ENCODE results near the gene RAB11FIP4.

Gene RAB11FIP4

GRCh38 chr17:31568539-31568938 lies 177.1 kb downstream of the RAB11FIP4 start:
- H3K9me3 ChIP-seq (ENCODE audit: control insufficient read depth, insufficient read depth, low read length) = no peaks in the 10 kb centered on the region
- no peak overlapping the region for H3K4me3 ChIP-seq (ENCODE audit: low read depth, low read length)
- no peak overlapping the region for H3K27ac ChIP-seq (ENCODE audit: low read depth, low read length)
- H3K36me3 ChIP-seq (ENCODE audit: control insufficient read depth, insufficient read depth, low read length) = no peaks in the 10 kb centered on the region
- no peak overlapping the region for H3K9ac ChIP-seq (ENCODE audit: low read depth, low read length)
- no peaks in the 10 kb centered on the region for H3K27me3 ChIP-seq (ENCODE audit: control insufficient read depth, insufficient read depth, low read length)
- H3K4me1 ChIP-seq (ENCODE audit: control insufficient read depth, insufficient read depth, low read length) = peaks cover 11% of the 10 kb centered on the region

DNA sequence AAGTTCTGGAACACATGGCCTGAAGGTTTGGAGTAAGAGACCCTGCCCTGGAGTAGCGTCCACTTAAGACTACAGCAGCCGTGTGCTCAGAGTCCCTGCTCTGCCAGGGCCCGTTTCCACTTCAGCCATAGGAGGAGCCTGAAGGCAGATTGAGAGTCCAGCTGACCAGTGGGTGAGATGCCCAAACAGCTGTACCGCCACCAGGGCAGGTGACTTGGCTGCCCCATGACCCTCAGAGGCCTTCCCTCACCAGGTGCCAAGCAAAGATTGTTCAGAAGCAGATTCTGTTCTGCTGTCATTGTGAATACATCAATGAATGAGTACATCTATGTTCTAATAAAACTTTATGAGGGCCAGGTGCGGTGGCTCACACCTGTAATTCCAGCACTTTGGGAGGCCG lies 178.8 kb downstream of the RAB11FIP4 start:
- Histone ChIP-seq H3K36me3 (ENCODE audit: control insufficient read depth, insufficient read depth, low read length) (no peaks in the 10 kb centered on the region), H3K27me3 (ENCODE audit: control insufficient read depth, insufficient read depth, low read length) (no peaks in the 10 kb centered on the region), H3K9ac (ENCODE audit: low read depth, low read length) (no peak overlapping the region), H3K4me3 (ENCODE audit: low read depth, low read length) (no peak overlapping the region), H3K27ac (ENCODE audit: low read depth, low read length) (no peak overlapping the region), H3K9me3 (ENCODE audit: control insufficient read depth, insufficient read depth, low read length) (no peaks in the 10 kb centered on the region), H3K4me1 (ENCODE audit: control insufficient read depth, insufficient read depth, low read length) (peaks cover 4% of the 10 kb centered on the region)

- Histone ChIP-seq H3K4me3 (ENCODE audit: low read depth, low read length) (no peak overlapping the region), H3K36me3 (ENCODE audit: control insufficient read depth, insufficient read depth, low read length) (no peaks in the 10 kb centered on the region), H3K9me3 (ENCODE audit: control insufficient read depth, insufficient read depth, low read length) (no peaks in the 10 kb centered on the region), H3K4me1 (ENCODE audit: control insufficient read depth, insufficient read depth, low read length) (no peaks in the 10 kb centered on the region), H3K27me3 (ENCODE audit: control insufficient read depth, insufficient read depth, low read length) (no peaks in the 10 kb centered on the region), H3K27ac (ENCODE audit: low read depth, low read length) (no peak overlapping the region), H3K9ac (ENCODE audit: low read depth, low read length) (no peak overlapping the region)
Observed at GRCh38 chr17:31570951-31571892, 179.7 kb downstream of the RAB11FIP4 start.

DNA sequence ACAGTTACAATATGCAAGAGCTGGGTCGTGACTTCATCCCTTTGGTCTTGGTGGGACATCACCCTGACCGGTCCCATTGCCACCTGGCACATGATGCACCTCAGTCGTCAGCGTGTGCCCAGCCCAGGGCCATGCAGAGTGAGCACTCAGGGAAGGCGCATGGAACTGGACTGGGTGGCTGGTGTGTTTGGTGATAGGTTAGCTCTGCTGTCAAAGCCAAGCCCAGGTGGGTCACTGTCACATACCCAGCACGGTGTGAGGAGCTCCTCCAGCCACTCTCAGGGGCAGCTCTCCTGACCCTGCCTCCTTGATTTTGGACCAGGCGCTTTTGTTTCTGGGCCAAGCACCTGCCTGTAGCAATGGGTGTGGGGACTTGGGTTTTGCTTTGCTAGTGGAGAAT lies 180.9 kb downstream of the RAB11FIP4 start:
- no peaks in the 10 kb centered on the region for H3K36me3 ChIP-seq (ENCODE audit: control insufficient read depth, insufficient read depth, low read length)
- H3K9ac ChIP-seq (ENCODE audit: low read depth, low read length) = no peak overlapping the region
- H3K9me3 ChIP-seq (ENCODE audit: control insufficient read depth, insufficient read depth, low read length) = no peaks in the 10 kb centered on the region
- no peak overlapping the region for H3K4me3 ChIP-seq (ENCODE audit: low read depth, low read length)
- no peak overlapping the region for H3K27ac ChIP-seq (ENCODE audit: low read depth, low read length)
- no peaks in the 10 kb centered on the region for H3K4me1 ChIP-seq (ENCODE audit: control insufficient read depth, insufficient read depth, low read length)
- H3K27me3 ChIP-seq (ENCODE audit: control insufficient read depth, insufficient read depth, low read length) = no peaks in the 10 kb centered on the region

DNA sequence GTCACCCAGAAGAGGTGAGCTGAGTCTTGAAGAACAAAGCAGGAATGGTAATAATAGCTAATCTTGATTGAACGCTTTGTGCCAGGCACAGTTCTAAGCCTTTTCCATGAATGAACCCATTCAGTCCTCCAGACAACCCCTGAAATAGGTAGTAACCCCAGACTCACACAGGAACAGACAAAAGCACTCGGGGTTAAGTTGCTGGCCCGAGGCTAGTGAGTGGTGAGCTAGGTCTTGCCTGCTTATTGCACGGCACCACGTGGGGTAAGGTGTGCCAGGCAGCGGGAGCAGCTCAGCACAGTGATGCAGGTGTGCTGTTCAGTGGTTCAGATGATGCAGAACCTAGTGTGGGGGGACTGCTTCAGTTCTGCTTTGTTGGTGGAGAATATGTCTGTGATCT lies 181.6 kb downstream of the RAB11FIP4 start:
- no peak overlapping the region for H3K27ac ChIP-seq (ENCODE audit: low read depth, low read length)

DNA sequence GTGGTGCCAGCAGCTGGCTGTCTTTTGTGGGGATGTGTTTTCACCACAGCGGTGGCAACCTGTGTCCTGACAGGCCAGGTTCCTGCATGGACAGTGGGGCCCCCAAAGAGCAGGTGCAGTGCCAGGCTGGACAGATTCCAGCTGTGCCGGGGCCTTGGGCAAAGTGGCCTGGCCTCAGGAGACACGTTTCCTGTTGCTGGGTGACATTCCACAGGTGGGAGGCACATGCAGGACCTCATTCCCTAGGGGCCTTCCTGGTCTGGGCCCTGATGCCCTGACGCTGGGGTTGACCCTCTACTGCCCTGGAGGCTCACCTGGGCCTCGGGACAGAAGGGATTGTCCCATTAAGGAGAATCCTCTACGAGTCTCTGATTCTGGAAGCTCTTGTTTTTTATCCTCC lies 182.4 kb downstream of the RAB11FIP4 start:
- Histone ChIP-seq H3K4me3 (ENCODE audit: low read depth, low read length) (no peak overlapping the region), H3K9me3 (ENCODE audit: control insufficient read depth, insufficient read depth, low read length) (no peaks in the 10 kb centered on the region), H3K9ac (ENCODE audit: low read depth, low read length) (no peak overlapping the region), H3K36me3 (ENCODE audit: control insufficient read depth, insufficient read depth, low read length) (no peaks in the 10 kb centered on the region), H3K4me1 (ENCODE audit: control insufficient read depth, insufficient read depth, low read length) (no peaks in the 10 kb centered on the region), H3K27me3 (ENCODE audit: control insufficient read depth, insufficient read depth, low read length) (no peaks in the 10 kb centered on the region), H3K27ac (ENCODE audit: low read depth, low read length) (no peak overlapping the region)

More for the DNA sequence above, 181.6 kb downstream of the RAB11FIP4 start:
- Histone ChIP-seq H3K9ac (ENCODE audit: low read depth, low read length) (no peak overlapping the region), H3K36me3 (ENCODE audit: control insufficient read depth, insufficient read depth, low read length) (no peaks in the 10 kb centered on the region), H3K27me3 (ENCODE audit: control insufficient read depth, insufficient read depth, low read length) (no peaks in the 10 kb centered on the region), H3K4me3 (ENCODE audit: low read depth, low read length) (no peak overlapping the region), H3K9me3 (ENCODE audit: control insufficient read depth, insufficient read depth, low read length) (no peaks in the 10 kb centered on the region), H3K4me1 (ENCODE audit: control insufficient read depth, insufficient read depth, low read length) (no peaks in the 10 kb centered on the region)

GRCh38 chr17:31574458-31574857 lies 183.0 kb downstream of the RAB11FIP4 start:
- H3K36me3 ChIP-seq (ENCODE audit: control insufficient read depth, insufficient read depth, low read length) = no peaks in the 10 kb centered on the region
- no peak overlapping the region for H3K4me3 ChIP-seq (ENCODE audit: low read depth, low read length)
- H3K9ac ChIP-seq (ENCODE audit: low read depth, low read length) = no peak overlapping the region
- no peaks in the 10 kb centered on the region for H3K27me3 ChIP-seq (ENCODE audit: control insufficient read depth, insufficient read depth, low read length)
- H3K9me3 ChIP-seq (ENCODE audit: control insufficient read depth, insufficient read depth, low read length) = no peaks in the 10 kb centered on the region
- no peak overlapping the region for H3K27ac ChIP-seq (ENCODE audit: low read depth, low read length)
- H3K4me1 ChIP-seq (ENCODE audit: control insufficient read depth, insufficient read depth, low read length) = no peaks in the 10 kb centered on the region

- no peaks in the 10 kb centered on the region for H3K27me3 ChIP-seq (ENCODE audit: control insufficient read depth, insufficient read depth, low read length)
- no peak overlapping the region for H3K9ac ChIP-seq (ENCODE audit: low read depth, low read length)
- no peak overlapping the region for H3K27ac ChIP-seq (ENCODE audit: low read depth, low read length)
- no peaks in the 10 kb centered on the region for H3K4me1 ChIP-seq (ENCODE audit: control insufficient read depth, insufficient read depth, low read length)
- no peaks in the 10 kb centered on the region for H3K36me3 ChIP-seq (ENCODE audit: control insufficient read depth, insufficient read depth, low read length)
- no peak overlapping the region for H3K4me3 ChIP-seq (ENCODE audit: low read depth, low read length)
- H3K9me3 ChIP-seq (ENCODE audit: control insufficient read depth, insufficient read depth, low read length) = no peaks in the 10 kb centered on the region
Observed at GRCh38 chr17:31575043-31575442, 183.6 kb downstream of the RAB11FIP4 start.

GRCh38 chr17:31579265-31579664 lies 187.8 kb downstream of the RAB11FIP4 start:
- Histone ChIP-seq H3K9ac (ENCODE audit: low read depth, low read length) (no peak overlapping the region), H3K4me1 (ENCODE audit: control insufficient read depth, insufficient read depth, low read length) (no peaks in the 10 kb centered on the region), H3K4me3 (ENCODE audit: low read depth, low read length) (no peak overlapping the region), H3K36me3 (ENCODE audit: control insufficient read depth, insufficient read depth, low read length) (no peaks in the 10 kb centered on the region), H3K9me3 (ENCODE audit: control insufficient read depth, insufficient read depth, low read length) (no peaks in the 10 kb centered on the region), H3K27me3 (ENCODE audit: control insufficient read depth, insufficient read depth, low read length) (no peaks in the 10 kb centered on the region), H3K27ac (ENCODE audit: low read depth, low read length) (no peak overlapping the region)

DNA sequence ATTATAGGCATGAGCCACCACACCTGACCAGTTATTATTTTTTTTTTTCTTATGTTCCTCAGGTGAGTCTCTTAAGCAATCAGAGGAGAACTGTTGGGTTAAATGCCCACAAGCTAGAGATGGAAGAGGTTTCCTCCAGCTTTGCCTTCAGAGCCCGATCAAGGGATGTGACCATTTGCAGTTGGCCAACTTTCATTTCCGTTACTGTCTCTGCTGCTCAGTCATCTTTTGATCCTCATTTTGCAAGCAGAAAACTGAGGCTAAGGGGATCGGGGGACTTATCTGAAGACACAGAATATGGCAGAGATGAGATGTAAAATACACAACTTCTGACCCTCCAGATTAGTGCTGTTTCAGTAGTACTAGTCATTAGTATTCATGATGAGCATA lies 188.8 kb downstream of the RAB11FIP4 start:
- Histone ChIP-seq H3K9ac (ENCODE audit: low read depth, low read length) (no peak overlapping the region), H3K27ac (ENCODE audit: low read depth, low read length) (no peak overlapping the region), H3K36me3 (ENCODE audit: control insufficient read depth, insufficient read depth, low read length) (no peaks in the 10 kb centered on the region), H3K4me1 (ENCODE audit: control insufficient read depth, insufficient read depth, low read length) (no peaks in the 10 kb centered on the region), H3K27me3 (ENCODE audit: control insufficient read depth, insufficient read depth, low read length) (no peaks in the 10 kb centered on the region), H3K9me3 (ENCODE audit: control insufficient read depth, insufficient read depth, low read length) (no peaks in the 10 kb centered on the region), H3K4me3 (ENCODE audit: low read depth, low read length) (no peak overlapping the region)

- no peak overlapping the region for H3K27ac ChIP-seq (ENCODE audit: low read depth, low read length)
Observed at GRCh38 chr17:31580706-31581490, 189.4 kb downstream of the RAB11FIP4 start.

More at GRCh38 chr17:31580706-31581490, 189.4 kb downstream of the RAB11FIP4 start:
- H3K9me3 ChIP-seq (ENCODE audit: control insufficient read depth, insufficient read depth, low read length) = no peaks in the 10 kb centered on the region
- H3K27me3 ChIP-seq (ENCODE audit: control insufficient read depth, insufficient read depth, low read length) = no peaks in the 10 kb centered on the region
- no peaks in the 10 kb centered on the region for H3K4me1 ChIP-seq (ENCODE audit: control insufficient read depth, insufficient read depth, low read length)
- no peak overlapping the region for H3K9ac ChIP-seq (ENCODE audit: low read depth, low read length)
- no peak overlapping the region for H3K4me3 ChIP-seq (ENCODE audit: low read depth, low read length)
- H3K36me3 ChIP-seq (ENCODE audit: control insufficient read depth, insufficient read depth, low read length) = no peaks in the 10 kb centered on the region

Measured in HUES48 (cell line).